Measurements from ENCODE around the gene NCAM1.
"Not testable (repeated sequence)": the region's sequence is repeated elsewhere in the genome, so short reads cannot be mapped to it uniquely, and the experiment has no call there.

Gene NCAM1

DNA sequence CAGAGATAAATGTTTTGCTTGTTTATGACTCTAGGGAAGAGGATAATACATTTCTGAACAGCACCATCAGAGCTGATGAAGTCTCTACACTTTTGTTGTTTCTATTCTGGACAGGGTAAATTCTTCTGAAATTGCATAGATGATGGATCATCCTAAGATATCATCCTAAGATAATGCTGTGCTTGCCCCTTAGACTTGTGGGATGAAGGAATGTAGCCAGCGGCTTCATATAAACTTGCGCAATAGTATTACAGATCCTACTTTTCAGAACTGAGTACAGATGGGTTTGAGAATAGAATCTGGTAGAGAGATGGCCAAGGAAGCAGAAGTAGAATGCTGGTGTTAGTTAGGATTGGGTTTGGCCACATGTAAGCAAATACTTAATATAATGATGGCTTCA lies 61.0 kb downstream of the NCAM1 start:
- WGBS, 2 experiments (ENCODE audit: insufficient coverage in 2 of 2): 100% methylated on average over 2 of the region's 2 CpGs; no CpG with 5 or more reads in 1 of the 2 experiments
- Histone ChIP-seq H3K4me3 (ENCODE audit: extremely low read depth, insufficient read depth, low read length, poor library complexity, severe bottlenecking) (no peak overlapping the region), H3K36me3 (ENCODE audit: control insufficient read depth, insufficient read depth, low read length) (no peaks in the 10 kb centered on the region), H3K27ac (ENCODE audit: low read depth, low read length, severe bottlenecking) (no peak overlapping the region), H3K9me3 (ENCODE audit: control insufficient read depth, low read length) (no peaks in the 10 kb centered on the region), H3K4me1 (ENCODE audit: control insufficient read depth, insufficient read depth, low read length, poor library complexity, severe bottlenecking) (no peaks in the 10 kb centered on the region)

DNA sequence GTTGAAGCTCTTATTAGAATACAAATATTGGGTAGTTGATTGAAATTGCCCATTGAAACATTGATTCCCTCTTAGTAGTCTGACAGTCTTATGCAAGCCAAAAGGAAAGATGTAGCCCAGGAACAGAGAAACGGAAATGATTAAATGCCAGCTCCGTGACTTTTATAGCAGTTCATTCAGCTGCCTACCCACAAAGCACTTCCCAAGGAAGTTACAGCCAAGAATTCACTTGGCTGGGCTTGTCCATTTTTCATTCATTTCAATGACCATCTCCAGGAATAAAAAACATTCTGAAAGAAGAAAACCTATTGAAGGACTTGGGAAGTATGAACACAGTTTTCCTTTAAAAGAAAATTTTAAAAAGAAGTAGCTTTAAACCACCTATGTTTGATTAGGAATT lies 62.0 kb downstream of the NCAM1 start:
- no peaks in the 10 kb centered on the region for H3K4me1 ChIP-seq (ENCODE audit: control insufficient read depth, insufficient read depth, low read length, poor library complexity, severe bottlenecking)
- no peak overlapping the region for H3K4me3 ChIP-seq (ENCODE audit: extremely low read depth, insufficient read depth, low read length, poor library complexity, severe bottlenecking)
- H3K27ac ChIP-seq (ENCODE audit: low read depth, low read length, severe bottlenecking): no peak overlapping the region
- no peaks in the 10 kb centered on the region for H3K9me3 ChIP-seq (ENCODE audit: control insufficient read depth, low read length)
- WGBS, 2 experiments (ENCODE audit: insufficient coverage in 2 of 2): 86 to 96% methylated on average over 2 of the region's 2 CpGs
- H3K36me3 ChIP-seq (ENCODE audit: control insufficient read depth, insufficient read depth, low read length): no peaks in the 10 kb centered on the region

DNA sequence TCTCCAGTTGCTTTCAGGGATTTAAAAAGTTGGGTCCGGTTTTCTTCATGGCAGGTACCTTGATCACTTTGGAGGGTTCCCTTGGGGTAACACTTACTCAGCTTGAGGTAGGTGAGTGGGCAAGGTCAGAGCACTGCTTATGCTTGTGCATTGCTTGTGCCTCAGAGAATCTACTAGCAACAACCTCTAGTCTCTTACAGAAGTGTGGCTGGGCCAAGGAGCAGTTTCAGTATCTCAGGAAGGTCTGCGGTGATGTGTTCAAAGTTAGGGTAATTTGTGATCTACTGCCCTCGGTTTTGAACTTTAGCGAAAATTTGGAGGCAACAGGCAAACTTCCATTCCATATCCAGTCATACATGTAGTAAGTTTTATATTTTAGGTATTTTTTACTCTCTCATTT lies 62.8 kb downstream of the NCAM1 start:
- Histone ChIP-seq H3K9me3 (ENCODE audit: control insufficient read depth, low read length) (no peaks in the 10 kb centered on the region), H3K4me3 (ENCODE audit: extremely low read depth, insufficient read depth, low read length, poor library complexity, severe bottlenecking) (no peak overlapping the region), H3K4me1 (ENCODE audit: control insufficient read depth, insufficient read depth, low read length, poor library complexity, severe bottlenecking) (no peaks in the 10 kb centered on the region), H3K27ac (ENCODE audit: low read depth, low read length, severe bottlenecking) (no peak overlapping the region), H3K36me3 (ENCODE audit: control insufficient read depth, insufficient read depth, low read length) (no peaks in the 10 kb centered on the region)
- WGBS, 2 experiments (ENCODE audit: insufficient coverage in 2 of 2): 100% methylated on average over 1 of the region's 4 CpGs

DNA sequence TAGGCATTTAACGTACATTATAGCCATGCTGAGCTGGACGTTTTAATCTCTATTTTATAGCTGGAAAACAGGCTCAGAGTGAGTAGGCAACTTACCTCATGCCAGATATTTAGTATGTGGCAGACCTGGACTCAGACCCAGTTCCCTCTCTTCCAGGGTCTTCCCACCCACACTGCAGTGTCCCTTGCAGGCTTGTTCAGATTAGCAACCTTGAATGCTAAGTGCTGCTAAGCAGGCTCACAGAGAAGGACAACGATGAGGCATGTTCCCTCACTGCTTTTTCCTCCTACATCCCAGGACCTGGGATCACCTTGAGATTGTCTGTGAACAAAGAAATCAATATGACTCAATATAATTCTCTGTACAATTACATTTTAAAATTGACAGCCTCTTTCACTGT lies 65.6 kb downstream of the NCAM1 start:
- H3K27ac ChIP-seq (ENCODE audit: low read depth, low read length, severe bottlenecking): no peak overlapping the region
- 92 to 100% methylated on average over 2 of the region's 3 CpGs for WGBS, 2 experiments (ENCODE audit: insufficient coverage in 2 of 2)
- no peaks in the 10 kb centered on the region for H3K36me3 ChIP-seq (ENCODE audit: control insufficient read depth, insufficient read depth, low read length)
- no peak overlapping the region for H3K4me3 ChIP-seq (ENCODE audit: extremely low read depth, insufficient read depth, low read length, poor library complexity, severe bottlenecking)
- no peaks in the 10 kb centered on the region for H3K4me1 ChIP-seq (ENCODE audit: control insufficient read depth, insufficient read depth, low read length, poor library complexity, severe bottlenecking)
- no peaks in the 10 kb centered on the region for H3K9me3 ChIP-seq (ENCODE audit: control insufficient read depth, low read length)

DNA sequence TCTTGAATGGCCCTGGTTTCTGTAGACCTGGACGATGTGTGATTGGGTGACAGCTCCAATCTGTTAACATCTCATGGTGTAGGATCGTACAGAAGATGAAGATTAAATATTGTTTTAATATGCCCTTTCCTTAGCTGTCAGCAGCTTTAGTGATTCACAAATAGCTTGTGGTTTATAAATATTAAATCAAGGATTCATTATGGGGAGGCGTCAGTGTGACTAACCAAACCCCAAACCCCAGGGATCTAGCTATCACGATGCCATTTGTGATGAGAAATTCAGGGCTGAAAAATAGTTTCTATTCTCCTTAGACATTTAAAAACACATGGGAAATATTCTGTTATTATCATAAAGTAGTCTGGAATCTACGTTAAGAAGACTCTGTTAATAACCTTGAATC lies 73.4 kb downstream of the NCAM1 start:
- no CpG with 5 or more reads among the region's 5 CpGs for WGBS, 2 experiments (ENCODE audit: insufficient coverage in 2 of 2)
- Histone ChIP-seq H3K4me1 (ENCODE audit: control insufficient read depth, insufficient read depth, low read length, poor library complexity, severe bottlenecking) (no peaks in the 10 kb centered on the region), H3K27ac (ENCODE audit: low read depth, low read length, severe bottlenecking) (no peak overlapping the region), H3K36me3 (ENCODE audit: control insufficient read depth, insufficient read depth, low read length) (no peaks in the 10 kb centered on the region), H3K9me3 (ENCODE audit: control insufficient read depth, low read length) (no peaks in the 10 kb centered on the region), H3K4me3 (ENCODE audit: extremely low read depth, insufficient read depth, low read length, poor library complexity, severe bottlenecking) (no peak overlapping the region)

DNA sequence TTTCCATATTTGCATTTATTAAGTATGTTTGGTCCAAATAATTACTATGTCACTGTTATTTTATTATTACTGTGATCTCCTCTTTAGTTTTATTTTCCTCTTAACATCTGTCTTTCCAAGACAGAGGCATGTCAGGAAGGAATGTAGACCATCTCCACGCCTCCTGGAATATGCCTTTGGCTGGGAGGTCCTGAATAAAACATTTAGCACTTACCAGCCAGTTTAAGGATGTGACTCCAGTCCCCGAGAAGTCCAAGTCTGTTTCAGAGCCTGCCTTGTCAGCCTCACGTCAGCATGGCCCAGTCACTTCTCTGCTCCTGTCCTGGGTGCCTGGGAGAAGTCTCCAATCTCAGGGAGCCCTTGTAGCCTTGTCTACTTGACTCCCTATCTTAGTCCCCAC lies 74.5 kb downstream of the NCAM1 start:
- H3K4me3 ChIP-seq (ENCODE audit: extremely low read depth, insufficient read depth, low read length, poor library complexity, severe bottlenecking): no peak overlapping the region
- no peak overlapping the region for H3K27ac ChIP-seq (ENCODE audit: low read depth, low read length, severe bottlenecking)
- H3K9me3 ChIP-seq (ENCODE audit: control insufficient read depth, low read length): no peaks in the 10 kb centered on the region
- no peaks in the 10 kb centered on the region for H3K4me1 ChIP-seq (ENCODE audit: control insufficient read depth, insufficient read depth, low read length, poor library complexity, severe bottlenecking)
- WGBS, 2 experiments (ENCODE audit: insufficient coverage in 2 of 2): 83 to 84% methylated on average over 3 of the region's 3 CpGs
- H3K36me3 ChIP-seq (ENCODE audit: control insufficient read depth, insufficient read depth, low read length): no peaks in the 10 kb centered on the region

DNA sequence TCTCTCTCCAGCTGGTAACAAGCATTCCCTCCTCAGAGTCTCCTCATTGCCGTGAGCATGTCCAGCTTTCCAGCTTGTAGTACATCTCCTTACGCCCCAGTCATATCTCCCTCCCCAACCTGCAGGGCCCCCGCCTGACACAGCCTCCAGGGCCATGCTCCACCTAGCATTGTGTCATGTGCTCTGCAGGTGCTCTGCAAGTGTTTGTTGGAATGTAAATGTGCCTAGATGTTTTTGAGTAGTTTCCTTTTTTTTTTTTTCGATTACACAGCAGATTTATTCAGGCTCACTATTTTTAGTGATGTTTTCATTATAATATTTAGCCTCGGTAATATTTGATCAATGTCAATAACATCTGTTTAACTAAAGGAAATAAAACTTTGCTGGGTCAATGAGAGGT lies 82.5 kb downstream of the NCAM1 start:
- Histone ChIP-seq H3K36me3 (ENCODE audit: control insufficient read depth, insufficient read depth, low read length) (no peaks in the 10 kb centered on the region), H3K27ac (ENCODE audit: low read depth, low read length, severe bottlenecking) (no peak overlapping the region), H3K9me3 (ENCODE audit: control insufficient read depth, low read length) (no peaks in the 10 kb centered on the region), H3K4me1 (ENCODE audit: control insufficient read depth, insufficient read depth, low read length, poor library complexity, severe bottlenecking) (no peaks in the 10 kb centered on the region), H3K4me3 (ENCODE audit: extremely low read depth, insufficient read depth, low read length, poor library complexity, severe bottlenecking) (no peak overlapping the region)
- WGBS, 2 experiments (ENCODE audit: insufficient coverage in 2 of 2): 100% methylated on average over 1 of the region's 5 CpGs; no CpG with 5 or more reads in 1 of the 2 experiments

DNA sequence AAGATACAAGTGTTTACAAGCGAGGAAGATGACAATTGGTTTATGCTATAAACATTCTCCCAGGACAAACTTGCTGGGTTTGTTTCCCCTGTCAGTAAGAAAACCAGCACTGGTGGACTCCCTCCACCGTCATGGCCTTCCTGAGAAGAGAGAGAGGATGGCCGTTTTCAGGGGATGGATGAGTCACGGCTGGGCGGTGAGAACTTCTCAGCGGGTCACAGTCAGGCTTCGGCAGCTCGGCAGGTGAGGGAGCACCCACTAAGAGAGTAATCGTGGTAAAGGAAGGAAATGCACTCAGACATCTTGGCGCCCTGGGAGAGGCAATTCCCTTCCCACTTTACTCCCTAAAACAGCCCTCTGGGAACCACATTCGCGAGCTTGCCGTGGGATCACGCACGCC lies 83.9 kb downstream of the NCAM1 start:
- no peaks in the 10 kb centered on the region for H3K9me3 ChIP-seq (ENCODE audit: control insufficient read depth, low read length)
- no peak overlapping the region for H3K4me3 ChIP-seq (ENCODE audit: extremely low read depth, insufficient read depth, low read length, poor library complexity, severe bottlenecking)
- no peaks in the 10 kb centered on the region for H3K4me1 ChIP-seq (ENCODE audit: control insufficient read depth, insufficient read depth, low read length, poor library complexity, severe bottlenecking)
- 59 to 63% methylated on average over 6 to 9 of the region's 15 CpGs for WGBS, 2 experiments (ENCODE audit: insufficient coverage in 2 of 2)
- no peak overlapping the region for H3K27ac ChIP-seq (ENCODE audit: low read depth, low read length, severe bottlenecking)
- no peaks in the 10 kb centered on the region for H3K36me3 ChIP-seq (ENCODE audit: control insufficient read depth, insufficient read depth, low read length)

DNA sequence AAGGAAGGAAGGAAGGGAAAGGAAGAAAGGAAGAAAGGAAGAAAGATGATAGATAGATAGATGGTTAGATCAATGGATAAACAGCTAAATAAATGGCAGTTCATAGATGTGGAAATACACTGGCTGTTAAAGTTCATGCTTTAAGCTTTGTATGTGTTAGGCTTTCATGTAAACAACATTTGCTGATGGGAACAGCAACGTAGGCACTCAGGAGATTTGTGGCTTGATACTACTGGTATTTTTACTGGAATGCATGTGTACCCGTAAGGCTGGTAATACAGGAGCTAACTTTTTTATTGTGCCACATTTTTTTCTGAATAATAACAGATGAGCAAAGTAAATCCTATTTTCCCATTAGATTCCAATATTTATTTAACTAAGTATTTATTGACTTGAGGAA lies 85.6 kb downstream of the NCAM1 start:
- no peaks in the 10 kb centered on the region for H3K36me3 ChIP-seq (ENCODE audit: control insufficient read depth, insufficient read depth, low read length)
- H3K4me3 ChIP-seq (ENCODE audit: extremely low read depth, insufficient read depth, low read length, poor library complexity, severe bottlenecking): no peak overlapping the region
- WGBS, 2 experiments (ENCODE audit: insufficient coverage in 2 of 2): 67 to 89% methylated on average over 1 of the region's 2 CpGs
- no peak overlapping the region for H3K27ac ChIP-seq (ENCODE audit: low read depth, low read length, severe bottlenecking)
- H3K9me3 ChIP-seq (ENCODE audit: control insufficient read depth, low read length): no peaks in the 10 kb centered on the region
- no peaks in the 10 kb centered on the region for H3K4me1 ChIP-seq (ENCODE audit: control insufficient read depth, insufficient read depth, low read length, poor library complexity, severe bottlenecking)

DNA sequence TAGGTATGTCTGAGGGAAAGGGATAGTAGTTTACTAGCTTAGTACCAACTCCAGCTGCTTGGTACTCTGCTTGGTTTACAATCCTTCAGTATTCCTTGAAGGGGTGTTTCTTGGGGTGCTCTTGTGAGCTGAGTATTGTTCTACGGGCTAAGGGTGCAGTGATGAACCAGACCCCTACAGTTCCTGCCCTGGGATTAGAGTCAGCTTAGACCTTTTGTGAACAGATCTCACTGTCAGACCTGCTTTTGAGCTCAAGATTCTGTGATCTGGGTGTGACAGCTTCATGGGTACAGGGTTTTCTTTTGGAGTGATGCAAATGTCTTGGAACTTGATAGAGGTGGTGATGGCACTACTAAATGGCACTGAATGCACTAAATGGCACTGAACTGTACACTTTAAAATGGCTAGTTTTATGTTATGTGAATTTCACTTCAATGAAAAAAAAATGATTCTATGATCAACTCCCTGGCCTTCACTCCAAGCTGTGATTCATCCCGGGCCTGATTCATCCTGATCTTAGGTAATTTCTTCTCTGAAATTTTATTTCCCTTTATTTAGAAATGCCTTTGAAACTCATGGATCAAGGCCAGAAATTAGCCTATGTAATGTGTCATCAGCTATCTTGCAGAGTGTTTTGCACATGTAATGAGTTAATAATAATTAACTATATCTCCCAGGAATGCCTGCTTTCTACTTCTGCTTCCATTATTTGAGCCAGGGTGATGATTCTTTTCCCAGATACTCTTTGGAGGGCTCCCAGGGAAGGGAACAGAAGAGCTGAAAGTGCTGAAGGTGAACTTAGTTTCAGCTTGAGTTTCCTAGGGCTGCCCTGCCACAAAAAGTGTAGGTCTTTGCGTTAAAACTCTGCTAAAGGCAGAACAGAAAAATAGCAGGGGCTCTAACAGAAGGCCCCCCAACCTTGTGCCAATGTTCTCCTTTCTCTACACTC lies 87.9 kb downstream of the NCAM1 start:
- Histone ChIP-seq H3K9me3 (ENCODE audit: control insufficient read depth, low read length) (no peaks in the 10 kb centered on the region), H3K4me3 (ENCODE audit: extremely low read depth, insufficient read depth, low read length, poor library complexity, severe bottlenecking) (no peak overlapping the region), H3K4me1 (ENCODE audit: control insufficient read depth, insufficient read depth, low read length, poor library complexity, severe bottlenecking) (no peaks in the 10 kb centered on the region), H3K36me3 (ENCODE audit: control insufficient read depth, insufficient read depth, low read length) (no peaks in the 10 kb centered on the region), H3K27ac (ENCODE audit: low read depth, low read length, severe bottlenecking) (no peak overlapping the region)
- 94 to 100% methylated on average over 2 to 3 of the region's 3 CpGs for WGBS, 2 experiments (ENCODE audit: insufficient coverage in 2 of 2)

DNA sequence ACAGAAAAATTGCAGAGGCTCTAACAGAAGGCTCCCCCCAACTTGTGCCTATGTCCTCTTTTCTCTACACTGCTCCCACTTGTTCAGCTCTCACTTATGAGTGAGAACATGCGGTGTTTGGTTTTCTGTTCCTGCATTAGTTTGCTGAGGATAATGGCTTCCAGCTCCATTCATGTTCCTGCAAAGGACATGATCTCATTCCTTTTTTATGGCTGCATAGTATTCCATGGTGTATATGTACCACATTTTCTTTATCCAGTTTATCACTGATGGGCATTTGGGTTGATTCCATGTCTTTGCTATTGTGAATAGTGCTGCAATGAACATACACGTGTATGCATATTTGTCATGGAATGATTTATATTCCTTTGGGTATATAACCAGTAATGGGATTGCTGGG lies 91.8 kb downstream of the NCAM1 start:
- H3K27ac ChIP-seq (ENCODE audit: low read depth, low read length, severe bottlenecking); H3K4me3 ChIP-seq (ENCODE audit: extremely low read depth, insufficient read depth, low read length, poor library complexity, severe bottlenecking); H3K9me3 ChIP-seq (ENCODE audit: control insufficient read depth, low read length); H3K4me1 ChIP-seq (ENCODE audit: control insufficient read depth, insufficient read depth, low read length, poor library complexity, severe bottlenecking); H3K36me3 ChIP-seq (ENCODE audit: control insufficient read depth, insufficient read depth, low read length): not testable (repeated sequence)
- WGBS, 2 experiments (ENCODE audit: insufficient coverage in 2 of 2): 100% methylated on average over 1 of the region's 2 CpGs; no CpG with 5 or more reads in 1 of the 2 experiments
